Hindlimb muscle (tissue), 1 donor: ENCODE results near the gene ZNF683. TPM values are rescaled to one million over a fixed set of nuclear protein-coding genes. Genes with fewer than 3 reads are reported as not detected.
"Not testable (repeated sequence)": the region's sequence is repeated elsewhere in the genome, so short reads cannot be mapped to it uniquely, and the experiment has no call there.

Experiments used
- DNase-seq: peaks from one replicate; pipeline ENCODE4 v3.0.0-alpha.2; 2013
- polyA plus RNA-seq: library from polyadenylated mRNA; unstranded; fragments of 120-200 nt; gene quantifications from one replicate; pipeline ENCODE4 v1.2.1, GENCODE V29; 2013; ENCODE audit not compliant: insufficient read length

Gene ZNF683
- polyA plus RNA-seq, 1 donor, result not detected

DNA sequence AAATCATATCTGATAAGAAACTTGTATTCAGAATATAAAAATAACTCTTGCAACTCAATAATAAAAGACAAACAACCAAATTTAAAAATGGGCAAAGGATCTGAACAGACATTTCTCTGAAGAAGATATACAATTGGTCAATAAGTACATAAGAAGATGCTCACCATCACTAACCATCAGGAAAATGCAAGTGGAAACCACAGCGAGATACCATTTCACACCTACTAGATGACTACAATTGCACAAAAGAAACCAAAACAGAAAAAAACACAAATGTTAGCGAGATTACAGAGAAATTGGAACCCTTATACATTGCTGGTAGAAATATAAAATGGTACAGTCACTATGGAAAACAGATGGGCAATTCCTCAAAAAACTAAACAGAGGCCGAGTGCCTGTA, 11.5 kb upstream of the ZNF683 start:
- DNase-seq, result no peak

GRCh38 chr1:26378879-26379251, 6.3 kb upstream of the ZNF683 start:
- DNase-seq, result no peak

DNA sequence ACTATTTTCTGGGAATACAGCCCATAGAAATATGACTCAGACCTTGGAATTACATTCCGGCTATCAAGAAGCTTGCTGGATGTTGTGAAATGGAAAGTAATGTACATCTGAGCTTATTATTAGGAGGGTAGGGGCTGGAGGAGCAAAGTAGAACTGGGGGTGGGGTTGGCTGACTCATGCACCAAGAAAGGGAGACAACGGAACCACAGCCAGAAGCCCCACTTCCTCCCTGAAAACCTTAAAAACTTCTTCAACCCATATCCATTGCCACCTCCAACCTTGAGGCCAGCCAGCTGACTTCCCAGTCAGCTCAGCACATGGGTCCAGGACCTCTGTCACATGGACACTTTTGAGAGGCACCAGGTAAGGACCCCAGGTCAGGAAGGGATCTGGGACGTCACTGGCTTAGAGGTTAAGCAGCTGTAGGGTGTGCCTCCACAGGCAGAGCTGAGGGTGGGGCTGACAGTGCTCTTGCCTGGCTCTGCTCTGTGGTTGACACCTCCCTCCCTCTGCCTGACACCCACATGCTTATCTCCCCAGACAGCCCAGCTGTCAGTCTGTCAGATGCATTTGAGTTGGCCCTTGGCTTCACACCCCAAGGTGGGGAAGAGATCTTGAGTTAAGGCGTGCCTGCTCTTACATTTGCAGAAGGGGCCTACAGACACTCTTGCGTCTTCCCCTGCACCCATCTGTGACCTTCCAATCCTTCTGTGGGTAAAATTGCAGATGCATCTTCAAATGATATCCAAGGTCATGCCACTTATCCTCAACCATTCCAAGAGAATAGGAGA, 5.7 kb upstream of the ZNF683 start:
- peak; percentile 23 for DNase-seq

DNA sequence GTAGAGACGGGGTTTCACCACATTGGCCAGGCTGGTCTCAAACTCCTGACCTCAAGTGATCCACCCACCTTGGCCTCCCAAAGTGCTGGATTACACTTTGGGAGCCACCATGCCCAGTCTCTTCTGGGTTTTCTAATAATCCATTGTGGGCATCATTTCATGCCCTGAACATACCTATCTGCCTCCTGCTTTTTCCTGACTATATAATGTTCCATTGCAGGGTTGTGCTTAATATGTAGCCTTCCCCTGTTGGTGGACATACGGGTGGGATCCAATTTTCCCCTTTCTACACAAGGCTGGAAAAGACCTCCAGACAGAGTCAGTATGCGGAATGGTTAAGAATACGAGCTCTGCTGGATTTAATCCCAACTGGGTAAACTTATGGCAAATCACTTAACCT, 3.5 kb upstream of the ZNF683 start:
- no peak for DNase-seq

GRCh38 chr1:26375081-26375480, 2.5 kb upstream of the ZNF683 start:
- DNase-seq, result no peak

DNA sequence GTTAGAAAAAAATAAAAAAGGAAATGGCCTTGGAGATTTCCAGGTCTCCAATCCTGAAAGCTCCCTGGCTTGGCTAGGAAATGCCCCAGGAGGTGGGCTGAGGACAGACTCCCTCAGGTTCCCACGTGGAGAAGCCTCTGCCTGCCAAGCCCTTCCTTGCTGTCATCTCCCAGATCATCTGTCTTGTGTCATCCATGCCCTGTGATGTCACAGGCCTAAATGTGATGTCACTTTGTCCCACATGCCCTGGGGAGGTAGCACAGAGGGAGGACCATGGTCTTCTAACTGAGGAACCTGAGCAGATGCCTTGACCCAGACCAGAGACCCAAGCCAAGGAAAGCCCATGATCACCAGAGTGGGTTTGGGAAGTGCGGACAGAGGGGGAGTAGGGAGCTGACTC, 1.8 kb upstream of the ZNF683 start:
- not testable (repeated sequence) for DNase-seq

DNA sequence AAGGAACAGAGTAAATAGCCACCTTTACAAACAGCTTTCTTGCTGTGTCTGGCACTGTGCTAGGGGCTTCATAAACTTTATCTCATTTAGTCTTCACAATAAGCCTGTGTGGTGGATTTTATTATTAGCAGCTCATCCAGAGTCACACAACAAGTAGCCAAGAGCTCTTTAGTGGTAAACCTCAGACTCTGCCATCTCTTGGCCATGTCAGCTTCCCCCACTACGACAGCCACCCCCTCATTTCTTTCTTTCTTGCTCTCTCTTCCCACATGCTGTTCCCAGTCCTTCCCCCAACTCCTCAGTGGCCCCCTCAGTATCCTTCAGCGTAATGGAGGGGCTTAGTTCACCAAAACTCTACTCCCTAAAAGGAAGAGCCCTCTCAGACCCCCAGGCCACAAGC, 1.2 kb upstream of the ZNF683 start:
- DNase-seq, result no peak

- DNase-seq, result no peak
These were observed 731 bp upstream of the ZNF683 start for GRCh38 chr1:26373281-26373680.

DNA sequence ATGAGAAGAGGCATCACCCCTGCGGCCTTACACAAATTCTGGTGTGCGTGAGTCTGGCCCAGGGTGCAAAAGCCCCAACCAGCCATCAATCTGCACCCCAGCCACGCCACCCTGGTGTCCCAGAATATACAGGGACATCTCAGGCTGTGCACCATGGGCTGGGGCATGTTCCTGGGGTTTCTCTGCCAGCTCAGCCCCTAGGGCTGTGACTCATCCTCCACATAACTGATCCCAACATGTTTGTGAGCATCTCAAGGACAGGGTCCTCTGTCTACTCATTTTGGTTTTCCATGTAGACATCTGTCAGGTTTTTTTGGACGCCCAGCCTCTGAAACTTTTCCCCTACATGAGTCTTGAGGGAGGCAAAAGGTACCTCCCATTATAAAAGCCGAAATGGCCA, 511 bp downstream of the ZNF683 start:
- DNase-seq, result no peak

- DNase-seq, result no peak
These were observed 1.8 kb downstream of the ZNF683 start for GRCh38 chr1:26370591-26371382.

DNA sequence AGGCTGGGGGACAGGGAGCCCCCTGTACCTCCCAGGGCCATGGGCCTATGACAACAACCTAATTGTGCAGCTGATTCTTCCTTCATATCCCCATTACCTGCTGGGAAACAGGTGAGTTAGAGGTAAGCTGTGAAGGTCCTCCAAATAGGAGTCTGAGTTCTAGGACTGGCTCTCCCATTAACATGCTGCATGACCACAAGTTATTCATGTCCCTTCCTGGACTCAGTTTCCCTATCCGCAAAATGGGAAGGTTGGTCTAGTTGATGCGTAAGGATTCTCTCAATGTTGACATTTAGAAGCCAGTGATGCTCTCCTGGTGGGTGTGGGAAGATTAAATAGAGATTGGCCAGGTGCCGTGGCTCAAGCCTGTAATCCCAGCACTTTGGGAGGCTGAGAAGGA, 4.1 kb downstream of the ZNF683 start:
- DNase-seq, result no peak

- DNase-seq, result no peak
These were observed 4.5 kb downstream of the ZNF683 start for GRCh38 chr1:26368006-26368405.

- DNase-seq, result no peak
These were observed 5.1 kb downstream of the ZNF683 start for GRCh38 chr1:26367441-26367840.

DNA sequence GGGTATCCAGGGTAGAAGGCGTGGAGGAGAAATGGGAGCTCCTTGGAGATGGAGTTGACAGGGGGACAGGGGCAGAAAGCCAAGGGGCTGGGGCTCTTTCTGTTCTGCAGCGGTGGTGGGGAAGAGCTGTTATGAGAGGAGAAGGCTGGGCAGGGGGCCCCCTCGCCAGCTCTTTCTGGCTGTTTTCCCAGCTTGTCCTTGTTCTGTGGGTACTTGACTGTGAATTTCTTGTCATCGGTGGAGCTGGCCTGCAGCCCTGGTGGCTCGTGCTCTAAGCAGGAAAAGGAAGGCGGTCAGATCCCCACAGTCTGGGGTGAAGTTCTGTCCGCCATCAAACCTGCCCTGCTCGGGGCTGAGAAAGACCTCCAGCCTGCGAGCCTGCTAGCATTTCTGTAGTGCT, 7.6 kb downstream of the ZNF683 start:
- no peak for DNase-seq

DNA sequence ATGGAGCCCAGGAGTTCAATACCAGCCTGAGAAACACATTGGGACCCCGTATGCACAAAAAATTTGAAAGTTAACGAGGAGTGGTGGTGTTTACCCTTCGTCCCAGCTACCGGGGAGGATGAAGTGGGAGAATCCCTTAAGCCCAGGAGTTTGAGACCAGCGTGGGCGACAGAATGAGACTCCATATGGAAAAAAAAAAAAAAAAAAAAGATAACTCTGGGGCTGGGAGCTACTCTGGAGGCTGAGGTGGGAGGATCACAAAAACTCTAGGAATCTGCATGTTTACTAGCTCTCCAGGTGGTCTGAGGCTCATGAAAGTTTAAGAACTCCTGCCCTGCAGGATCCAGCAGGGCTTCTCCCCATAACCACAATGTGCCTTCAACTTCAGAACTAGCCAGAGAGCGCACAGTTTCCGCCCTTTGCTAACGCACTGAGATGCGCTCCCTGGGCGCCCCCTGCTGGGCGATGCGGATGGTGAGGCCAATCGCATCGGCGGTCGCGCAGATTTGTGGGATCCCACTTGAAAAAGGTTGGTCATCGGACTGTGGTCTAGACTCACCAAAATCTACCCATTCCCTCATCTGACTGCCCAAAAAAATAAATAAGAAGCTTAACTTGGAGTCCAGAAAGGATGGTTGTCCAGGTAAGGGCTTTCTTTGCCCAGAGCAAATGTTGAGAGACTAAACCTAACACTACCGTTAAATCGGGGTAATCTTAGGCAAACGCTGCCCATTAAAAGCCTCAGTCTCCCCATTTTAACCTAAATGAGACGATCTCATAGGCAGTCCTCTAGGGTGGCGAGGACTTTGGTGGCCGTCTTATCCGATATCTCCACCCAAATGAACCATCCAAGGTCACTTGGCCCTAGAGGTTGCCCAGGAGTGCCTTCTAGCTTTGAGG, 8.8 kb downstream of the ZNF683 start:
- peak; percentile 69 for DNase-seq

DNA sequence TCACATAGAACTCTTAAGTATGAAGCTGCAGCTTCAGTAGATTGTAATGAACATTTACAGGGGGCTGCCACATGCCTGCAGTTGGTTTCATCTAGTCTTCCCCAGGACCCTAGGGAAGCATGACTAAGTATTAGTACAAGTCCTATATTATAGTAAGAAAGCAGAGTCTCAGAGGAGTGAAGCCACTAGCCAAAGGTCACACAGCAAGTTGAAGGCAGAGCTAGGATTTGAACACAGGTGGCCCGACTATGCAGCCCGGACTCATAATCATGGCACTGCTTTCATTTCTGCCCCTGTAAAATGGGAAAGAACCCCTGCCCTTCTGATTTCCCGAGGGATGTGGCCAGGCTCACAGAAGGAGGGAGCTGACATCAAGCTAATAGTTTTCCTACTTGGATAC, 10.2 kb downstream of the ZNF683 start:
- DNase-seq, result no peak

GRCh38 chr1:26361605-26362122, 10.9 kb downstream of the ZNF683 start:
- no peak for DNase-seq

DNA sequence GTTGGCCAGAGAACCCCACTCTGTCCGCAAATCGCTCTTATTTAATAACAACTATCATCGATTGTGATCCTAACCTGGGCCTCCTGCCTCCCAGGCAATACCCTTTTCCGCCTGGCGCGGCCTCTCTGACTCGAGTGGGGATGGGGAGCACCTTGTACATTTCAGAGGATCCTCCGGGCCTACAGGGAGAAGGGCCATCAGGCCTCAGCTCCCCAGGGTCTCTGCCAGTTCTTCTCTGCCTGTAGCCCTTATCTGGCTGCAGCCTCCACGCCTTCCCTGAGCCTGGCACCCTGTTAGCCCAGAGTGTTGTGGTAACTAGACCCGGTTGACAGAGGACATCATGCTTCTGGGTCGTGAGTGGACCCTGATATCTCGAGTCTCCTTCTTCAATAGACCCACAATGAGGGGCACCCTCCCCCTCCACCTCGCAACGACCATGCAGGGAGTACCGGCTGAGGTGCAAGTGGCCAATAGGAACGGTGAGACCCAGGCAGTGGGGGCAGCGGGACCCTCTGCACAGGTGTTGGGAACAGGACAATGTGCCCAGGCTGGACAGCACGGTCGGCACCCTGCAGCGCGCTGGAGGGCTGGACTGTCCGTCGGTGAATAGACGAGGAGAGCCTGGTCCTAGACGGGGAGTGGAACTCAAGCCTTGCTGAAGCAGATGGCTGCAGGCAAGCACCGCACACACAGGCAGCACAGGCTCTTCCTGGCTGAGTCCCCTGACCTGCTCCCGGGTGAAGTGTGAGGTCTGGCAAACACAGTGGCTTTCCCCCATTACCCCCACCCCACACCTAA, 11.5 kb downstream of the ZNF683 start:
- DNase-seq, result no peak

DNA sequence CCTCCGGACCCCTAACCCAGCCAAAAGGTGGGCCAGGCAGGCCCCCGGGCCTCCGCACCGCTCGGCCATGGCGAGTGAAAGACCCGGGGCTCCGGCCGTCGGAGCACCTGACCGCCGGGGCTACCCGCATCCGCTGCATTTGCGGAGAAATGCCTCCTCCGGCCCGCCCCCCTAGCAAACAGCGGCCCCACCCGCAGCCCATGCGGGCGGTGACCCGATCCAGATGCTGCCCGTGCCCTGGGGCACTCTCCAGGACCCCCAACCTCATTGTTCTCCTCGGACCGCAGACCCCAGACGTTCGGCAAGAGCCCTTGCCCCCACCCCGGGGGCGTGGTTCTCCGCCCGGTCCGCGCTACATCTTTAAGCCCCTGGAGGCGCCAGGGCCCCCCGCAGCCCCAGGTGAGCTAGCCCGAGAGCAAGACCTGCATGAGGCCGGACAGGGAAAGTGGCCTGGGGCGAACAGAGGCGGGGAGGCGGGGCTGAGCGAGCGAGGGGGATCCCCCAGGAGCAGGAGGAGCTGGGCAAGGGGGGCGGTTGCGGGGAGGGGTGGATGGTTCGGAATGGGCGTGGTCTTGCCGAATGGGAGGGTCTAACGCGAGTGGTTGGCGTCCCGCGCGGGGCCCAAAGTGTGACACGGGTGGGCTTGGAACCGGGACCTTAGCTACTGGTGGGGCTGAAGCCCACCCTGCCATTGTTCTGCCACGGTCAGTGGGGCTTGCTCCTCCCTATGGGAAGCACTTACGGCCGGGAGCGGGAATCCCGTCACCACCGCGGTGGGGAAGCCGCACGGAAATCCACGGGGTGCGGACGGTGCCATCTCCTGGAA, 12.4 kb downstream of the ZNF683 start:
- no peak for DNase-seq

- DNase-seq, result no peak
These were observed 13.9 kb downstream of the ZNF683 start for GRCh38 chr1:26358411-26359384.
